Glomerular visceral epithelial cell (primary cell): ENCODE data around the gene ZNF555.
"Not testable (repeated sequence)": the region's sequence is repeated elsewhere in the genome, so short reads cannot be mapped to it uniquely, and the experiment has no call there.

Source experiments
- DNase-seq: peaks from one replicate; pipeline ENCODE4 v3.0.0-alpha.2; 2016; ENCODE audit errors: extremely low spot score

Gene ZNF555

DNA sequence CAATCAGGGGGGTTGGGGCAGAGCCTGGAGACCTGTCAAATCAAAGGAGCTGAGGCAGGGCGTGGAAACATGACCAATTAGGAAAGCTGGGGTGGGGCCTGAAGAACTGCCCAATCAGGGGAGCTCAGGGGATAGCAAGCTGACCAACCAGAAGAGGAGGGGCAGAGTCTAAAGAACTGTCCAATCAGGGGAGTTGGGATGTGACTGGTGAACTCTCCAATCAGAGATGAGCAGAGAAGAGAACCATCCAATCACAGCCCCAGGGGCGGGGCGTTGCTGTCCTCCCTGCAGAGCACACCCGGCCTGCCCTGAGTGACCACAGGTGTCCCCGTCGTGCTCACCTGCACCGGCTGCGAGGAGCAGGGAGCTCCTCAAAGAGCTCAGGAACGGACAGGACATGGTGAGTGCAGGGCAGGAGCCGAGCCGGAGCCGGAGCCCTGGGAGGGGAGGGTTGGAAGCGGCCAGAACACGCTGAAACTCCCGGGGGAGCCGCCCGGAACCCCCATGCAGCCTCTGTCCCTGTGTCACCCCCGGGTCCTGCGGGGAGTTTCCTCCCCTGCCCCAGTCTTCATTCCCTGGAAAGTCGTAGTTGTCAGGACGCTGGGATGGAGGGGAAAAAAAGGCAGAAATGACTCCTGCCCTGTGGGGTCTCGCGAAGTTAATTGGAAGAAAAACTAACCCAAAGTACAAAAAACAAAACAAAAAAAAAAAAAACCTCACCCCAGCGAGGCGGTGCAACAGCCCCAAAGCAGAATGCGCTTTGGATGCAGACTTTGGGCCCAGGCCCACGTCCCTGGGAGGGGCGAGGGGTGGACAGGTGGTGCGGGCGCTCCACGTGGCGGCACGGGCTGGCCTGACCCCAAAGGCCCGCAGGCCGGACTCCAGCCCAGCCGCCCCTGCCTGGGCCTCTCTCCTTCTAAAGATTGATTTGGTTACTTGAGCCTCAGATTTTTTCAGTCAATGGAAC, 26.0 kb downstream of the ZNF555 start, which contains the start of gene ZNF556:
ZNF556 (plus strand) TSS at position 311 of the 967 bp plus-strand sequence; CDS start at position 398, 87 bp downstream.
- DNase-seq, result peak; percentile 13

DNA sequence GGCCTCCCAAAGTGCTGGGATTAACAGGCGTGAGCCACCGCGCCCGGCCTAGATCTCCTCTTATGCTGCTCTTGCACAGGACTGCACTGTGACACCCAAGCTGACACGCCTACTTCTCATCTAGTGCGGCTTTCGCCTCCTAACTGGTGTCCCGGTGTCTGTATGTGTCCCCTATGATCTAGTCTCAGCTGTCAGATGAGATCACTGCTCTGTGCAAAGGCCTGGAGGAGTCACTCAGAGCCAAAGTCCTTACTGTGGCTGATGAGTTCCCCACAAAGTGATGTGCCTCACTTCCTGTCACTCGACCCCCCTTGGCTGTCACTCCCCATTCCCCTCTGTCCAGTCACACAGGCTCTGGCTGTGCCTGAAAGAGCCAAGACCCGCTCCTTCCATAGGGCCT, 28.3 kb downstream of the ZNF555 start:
- no peak for DNase-seq

DNA sequence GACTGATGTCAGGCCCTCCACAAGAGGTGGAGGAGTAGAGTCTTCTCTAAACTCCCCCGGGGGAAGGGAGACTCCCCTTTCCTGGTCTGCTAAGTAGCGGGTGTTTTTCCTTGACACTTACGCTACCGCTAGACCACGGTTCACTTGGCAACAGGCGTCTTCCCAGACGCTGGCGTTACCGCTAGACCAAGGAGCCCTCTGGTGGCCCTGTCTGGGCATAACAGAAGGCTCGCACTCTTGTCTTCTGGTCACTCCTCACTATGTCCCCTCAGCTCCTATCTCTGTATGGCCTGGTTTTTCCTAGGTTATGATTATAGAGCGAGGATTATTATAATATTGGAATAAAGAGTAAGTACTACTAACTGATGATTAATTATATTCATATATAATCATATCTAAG, 30.9 kb downstream of the ZNF555 start:
- DNase-seq, result not testable (repeated sequence)

DNA sequence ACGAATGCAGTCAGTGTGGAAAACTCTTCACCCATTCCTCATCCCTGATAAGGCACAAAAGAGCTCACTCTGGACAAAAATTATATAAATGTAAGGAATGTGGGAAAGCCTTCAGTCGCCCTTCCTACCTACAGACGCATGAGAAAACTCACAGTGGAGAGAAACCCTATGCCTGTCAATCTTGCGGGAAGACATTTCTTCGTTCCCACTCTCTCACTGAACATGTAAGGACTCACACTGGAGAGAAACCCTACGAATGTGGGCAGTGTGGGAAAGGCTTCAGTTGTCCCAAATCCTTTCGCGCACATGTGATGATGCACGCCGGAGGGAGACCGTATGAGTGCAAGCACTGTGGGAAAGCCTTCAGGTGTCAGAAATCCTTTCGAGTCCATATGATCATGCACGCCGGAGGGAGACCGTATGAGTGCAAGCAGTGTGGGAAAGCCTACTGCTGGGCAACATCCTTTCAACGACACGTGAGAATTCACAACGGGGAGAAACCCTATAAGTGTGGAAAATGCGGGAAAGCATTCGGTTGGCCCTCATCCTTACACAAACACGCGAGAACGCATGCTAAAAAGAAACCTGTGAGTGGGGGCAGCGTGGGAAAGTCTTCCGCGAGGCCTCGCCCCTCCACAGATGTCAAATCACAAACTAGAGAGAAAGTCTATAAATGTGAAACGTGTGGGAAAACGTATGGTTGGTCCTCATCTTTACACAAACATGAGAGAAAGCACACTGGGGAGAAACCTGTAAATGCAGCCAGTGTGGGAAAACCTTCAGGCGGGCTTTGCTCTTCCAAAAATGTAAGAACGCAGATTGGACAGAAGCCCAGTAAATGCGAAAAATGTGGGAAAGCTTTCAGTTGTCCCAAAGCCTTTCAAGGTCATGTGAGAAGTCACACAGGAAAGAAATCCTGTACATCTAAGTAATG, 36.4 kb downstream of the ZNF555 start:
- DNase-seq, result no peak

DNA sequence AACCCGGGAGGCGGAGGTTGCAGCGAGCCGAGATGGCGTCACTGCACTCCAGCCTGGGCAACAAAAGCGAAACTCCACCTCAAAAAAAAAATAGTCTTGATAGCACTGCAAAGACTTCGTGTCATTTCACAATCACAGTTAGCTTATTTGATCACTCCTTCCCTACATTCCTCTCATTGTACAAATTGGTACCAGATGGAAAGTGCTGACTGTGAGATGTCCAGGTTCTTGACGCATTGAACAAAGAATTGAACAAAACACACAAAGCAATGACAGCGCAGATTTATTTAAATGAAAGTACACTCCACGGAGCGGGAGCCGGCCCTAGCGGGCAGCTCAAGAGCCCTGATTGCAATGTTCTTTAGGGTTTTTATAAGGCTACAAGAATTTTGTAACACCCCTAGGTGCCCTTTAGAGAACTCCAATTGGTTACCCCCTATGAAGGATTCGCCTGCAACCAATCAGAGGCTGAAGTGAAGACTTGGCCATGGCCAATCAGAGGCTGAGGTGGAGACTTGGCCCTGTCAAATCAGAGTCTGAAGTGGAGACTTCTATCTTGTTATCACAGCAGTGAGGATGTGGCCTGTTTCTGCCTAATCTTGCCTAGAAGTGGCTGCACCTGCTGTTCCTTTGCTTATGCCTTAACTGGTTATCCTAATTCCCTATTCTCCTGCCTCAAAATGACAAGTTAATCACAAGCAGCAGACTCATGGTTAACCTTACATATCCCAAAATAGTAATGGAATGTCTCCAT, 42.6 kb downstream of the ZNF555 start:
- DNase-seq, result no peak

DNA sequence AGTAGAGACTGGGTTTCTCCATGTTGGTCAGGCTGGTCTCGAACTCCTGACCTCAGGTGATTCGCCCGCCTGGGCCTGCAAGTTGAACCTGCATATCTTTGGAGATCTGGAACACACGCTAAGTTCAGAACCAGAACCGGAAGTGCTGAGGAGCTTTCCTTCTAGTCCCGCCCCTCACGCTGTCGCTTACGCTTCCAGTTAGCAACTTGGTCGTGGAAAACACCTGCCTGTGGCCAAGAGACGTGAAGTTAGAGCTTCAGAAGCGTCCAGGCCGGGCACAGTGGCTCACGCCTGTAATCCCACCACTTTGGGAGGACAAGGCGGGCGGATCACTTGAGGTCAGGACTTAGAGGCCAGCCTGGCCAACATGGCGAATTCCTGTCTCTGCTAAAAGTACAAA, 44.5 kb downstream of the ZNF555 start:
- no peak for DNase-seq

DNA sequence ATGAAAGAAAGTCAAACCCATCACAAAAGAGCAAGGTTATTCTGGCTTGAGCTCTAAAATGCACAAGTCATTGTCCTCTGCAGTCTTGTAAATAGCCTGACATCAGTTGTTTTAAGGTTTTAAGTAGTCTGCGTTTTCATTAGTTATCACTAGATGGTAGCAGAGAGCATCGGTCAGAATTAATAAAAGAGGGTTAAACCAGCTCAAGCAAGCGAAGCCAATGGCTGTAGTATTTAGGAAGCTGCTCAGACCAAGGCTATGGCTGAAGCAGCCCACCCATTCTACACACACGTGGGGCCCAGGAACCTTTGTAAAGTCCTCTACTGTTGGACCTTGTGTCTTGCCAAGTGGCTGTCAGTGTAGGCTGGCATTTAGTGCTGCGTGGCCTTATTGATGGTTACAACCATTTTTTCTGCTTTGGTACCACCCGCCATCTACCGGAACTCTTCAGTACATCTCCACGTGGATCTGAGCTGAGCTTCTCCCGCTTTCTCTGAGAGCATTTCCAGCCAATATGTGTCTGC, 46.2 kb downstream of the ZNF555 start:
- DNase-seq, result peak; percentile 56

DNA sequence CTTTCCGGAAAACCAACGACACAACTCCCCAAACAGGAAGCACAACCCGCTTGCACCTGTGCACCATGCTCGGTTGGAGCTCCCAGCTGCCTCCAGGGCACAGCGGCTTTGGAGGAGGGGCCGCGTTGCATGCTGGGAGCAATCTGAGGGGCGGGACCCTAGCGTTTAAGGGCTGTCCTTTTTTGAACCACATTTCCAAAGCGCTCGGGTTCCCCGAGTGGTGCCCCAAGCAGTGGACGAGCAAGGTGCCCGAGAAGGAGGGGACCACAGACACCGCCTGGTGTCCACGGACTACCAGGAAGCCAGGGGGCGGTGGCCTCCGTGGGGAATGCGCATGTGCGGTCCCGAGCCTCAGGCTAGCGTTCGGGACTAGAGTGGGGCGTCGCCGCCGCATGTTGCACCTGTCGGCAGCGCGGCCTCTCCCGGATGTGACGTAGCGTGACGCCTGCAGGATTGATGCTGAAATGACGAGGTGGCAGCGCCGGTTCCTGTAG, 47.5 kb downstream of the ZNF555 start:
- no peak for DNase-seq

DNA sequence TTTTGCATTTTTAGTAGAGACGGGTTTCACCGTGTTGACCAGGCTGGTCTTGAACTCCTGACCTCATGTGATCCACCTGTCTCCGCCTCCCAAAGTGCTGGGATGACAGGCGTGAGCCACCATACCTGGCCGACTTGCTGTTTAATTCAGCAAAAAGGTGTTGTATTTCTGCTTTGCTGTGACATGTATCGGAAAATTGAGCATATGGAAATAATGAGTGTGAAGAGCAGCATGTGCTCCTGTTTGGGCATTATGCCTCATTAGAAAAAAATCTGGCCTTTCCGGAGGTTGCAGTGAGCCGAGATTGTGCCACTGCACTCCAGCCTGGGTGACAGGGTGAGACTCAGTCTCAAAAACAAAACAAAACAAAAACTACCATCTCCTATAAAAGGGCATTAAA, 49.3 kb downstream of the ZNF555 start:
- DNase-seq, result not testable (repeated sequence)

DNA sequence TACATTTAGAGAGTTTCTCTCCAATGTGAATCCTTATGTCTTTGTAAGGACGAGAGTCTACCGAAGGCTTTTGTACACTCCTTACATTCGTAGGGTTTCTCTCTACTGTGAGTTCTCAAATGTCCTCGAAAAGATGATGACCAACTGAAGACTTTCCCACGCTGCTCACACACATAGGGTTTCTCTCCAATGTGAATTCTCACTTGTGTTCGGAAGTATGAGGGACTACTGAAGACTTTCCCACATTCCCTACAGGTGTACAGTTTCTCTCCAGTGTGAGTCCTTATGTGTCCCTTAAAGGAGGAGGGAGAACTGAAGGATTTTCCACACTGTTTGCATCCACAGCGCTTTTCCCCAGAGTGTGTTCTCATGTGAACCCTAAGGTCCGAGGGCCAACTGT, 55.4 kb downstream of the ZNF555 start:
- no peak for DNase-seq

DNA sequence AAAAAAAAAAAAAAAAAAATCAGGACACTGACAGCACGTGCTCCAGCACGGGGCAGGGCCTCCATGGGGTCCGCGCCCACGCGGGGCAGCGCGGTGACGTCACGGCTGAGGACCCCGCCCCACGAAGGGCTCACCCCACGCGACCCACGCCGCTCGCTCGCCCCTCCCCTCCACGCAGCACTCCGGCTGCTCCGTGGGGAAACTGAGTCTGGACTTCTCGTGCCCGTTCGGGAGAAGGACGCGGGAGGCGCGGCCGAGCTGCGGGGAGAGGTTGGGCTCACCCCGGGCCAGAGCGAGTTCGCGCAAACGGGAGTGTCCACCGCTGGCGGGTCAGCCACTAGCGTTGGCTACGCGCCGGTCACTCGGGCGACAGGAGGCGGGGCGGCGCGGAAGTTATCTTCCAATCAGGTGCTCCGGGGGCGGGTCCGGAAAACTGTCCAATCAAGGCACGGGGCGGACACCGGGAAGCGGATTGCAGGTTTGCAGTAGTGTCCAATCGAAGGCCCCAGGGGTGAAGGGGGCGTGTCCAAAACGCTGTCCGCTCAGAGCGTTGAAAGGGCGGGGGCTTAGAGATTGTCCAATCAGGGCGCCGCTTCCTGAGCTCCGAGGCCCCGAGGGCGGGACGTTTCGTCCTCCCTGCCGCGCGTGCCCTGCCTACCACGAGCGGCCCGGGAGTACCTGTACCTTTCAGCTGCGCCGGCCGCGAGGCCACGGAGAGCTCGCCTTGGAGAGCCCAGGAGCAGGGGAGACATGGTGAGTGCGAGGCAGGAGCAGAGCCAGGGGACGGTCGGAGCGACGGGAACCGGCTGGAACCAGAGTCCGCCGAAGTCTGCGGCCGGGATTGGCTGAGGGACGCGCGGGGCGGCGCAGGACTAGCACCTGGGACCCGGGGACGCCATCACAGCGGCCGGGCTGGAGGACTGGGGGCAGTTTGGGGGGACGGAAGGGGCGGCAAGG, 59.3 kb downstream of the ZNF555 start, which contains the start of gene ZNF57:
ZNF57 (plus strand) TSS at position 633 of the 957 bp plus-strand sequence; CDS start at position 751, 118 bp downstream.
- peak; percentile 99 for DNase-seq

DNA sequence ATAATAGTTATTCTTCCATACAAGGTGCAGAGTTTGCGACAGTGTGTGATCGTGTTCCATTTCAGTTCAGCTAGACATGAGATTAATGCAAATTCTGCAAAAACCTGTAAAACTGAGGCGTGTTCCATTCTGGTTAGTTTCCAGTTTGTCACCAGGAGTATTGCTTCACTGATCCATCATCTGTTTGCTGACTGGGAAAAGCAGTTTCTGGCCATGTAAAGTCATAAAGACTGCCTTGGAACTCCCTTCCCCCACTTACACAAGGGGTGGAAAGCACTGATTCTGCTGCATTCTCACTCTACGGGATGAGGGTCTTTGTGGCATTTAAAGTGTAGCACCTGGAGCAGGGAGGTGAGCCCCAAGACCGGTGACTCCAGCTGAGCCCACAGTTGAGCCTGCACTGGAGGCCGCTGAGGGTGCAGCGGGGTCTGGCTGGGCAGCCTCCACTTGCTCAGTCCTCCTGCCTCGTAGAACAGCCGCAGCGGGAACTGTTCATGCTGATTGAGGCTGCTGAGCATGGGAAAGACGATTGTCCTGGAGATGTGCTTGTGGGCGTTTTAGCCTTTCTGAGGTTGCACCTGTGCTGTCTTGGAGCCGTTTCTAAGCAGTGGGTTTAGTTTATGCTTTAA, 61.4 kb downstream of the ZNF555 start:
- no peak for DNase-seq

DNA sequence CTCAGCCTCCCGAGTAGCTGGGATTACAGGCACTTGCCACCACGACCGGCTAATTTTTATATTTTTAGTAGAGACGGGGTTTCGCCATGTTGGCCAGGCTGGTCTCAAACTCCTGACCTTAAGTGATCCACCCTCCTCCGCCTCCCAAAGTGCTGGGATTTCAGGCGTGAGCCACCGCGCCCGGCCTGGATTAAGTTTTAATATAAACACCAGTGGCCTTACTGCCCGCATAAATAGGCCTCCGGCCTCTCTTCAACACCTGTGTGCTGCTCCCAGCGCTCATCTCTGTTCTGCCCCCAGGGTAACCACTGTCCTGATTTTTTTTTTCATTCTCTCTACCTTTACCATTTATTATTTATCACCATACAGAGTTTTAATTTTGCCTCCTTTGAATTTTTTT, 62.1 kb downstream of the ZNF555 start:
- DNase-seq, result not testable (repeated sequence)

DNA sequence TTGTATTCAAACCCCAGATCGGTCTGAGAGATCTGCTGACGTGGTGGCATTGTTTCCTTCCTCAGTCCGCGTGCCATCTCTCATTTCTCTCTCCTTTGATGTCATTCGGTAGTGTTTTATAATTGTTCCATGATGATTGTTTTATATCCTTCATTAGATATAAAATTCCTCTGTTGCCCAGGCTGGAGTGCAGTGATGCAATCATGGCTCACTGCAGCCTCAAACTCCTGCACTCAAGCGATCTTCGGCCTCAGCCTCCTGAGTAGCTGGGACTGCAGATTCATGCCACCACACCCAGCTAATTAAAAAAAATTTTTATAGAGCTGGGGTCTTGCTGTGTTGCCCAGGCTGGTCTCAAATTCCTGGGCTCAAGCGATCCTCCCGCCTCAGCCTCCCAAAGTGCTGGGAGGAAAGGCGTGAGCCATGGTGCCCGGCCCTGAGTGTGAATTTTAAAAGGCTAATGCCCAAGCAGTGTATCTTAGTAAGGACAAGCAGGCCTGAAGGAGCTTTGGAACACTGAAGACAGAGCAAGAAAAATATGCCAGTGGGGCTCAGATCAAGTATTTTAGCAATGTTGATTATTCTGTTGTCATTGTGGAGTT, 64.7 kb downstream of the ZNF555 start:
- DNase-seq, result no peak

DNA sequence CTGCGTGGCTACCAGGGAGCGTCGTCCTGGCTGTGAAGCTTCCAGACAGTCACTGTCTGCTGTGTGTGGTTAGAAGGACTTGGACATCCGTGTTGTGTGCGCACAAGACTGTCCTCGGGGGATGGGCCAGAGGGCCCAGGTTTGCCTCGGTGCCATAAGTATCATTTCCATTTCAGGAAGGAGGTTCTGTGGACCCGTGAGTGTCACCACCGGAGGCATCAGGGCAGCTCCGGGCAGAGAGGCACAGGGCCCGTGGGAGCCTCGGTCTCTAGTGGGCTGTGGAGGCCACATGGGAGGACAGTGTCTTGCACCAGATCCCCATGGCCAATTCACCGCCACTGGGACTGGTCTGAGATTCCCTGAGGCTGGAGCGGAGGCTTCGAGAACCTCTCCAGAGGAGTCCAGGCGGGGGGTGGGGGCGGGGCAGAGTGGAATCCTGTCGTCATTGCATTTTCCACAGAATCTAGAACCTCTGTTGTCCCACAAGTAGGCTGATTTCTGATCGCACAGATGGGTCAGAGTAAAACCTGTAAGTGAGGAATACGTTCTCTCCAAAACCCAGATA, 65.4 kb downstream of the ZNF555 start:
- DNase-seq, result no peak
